ENCODE results near the gene SYT3.

Gene SYT3

GRCh38 chr19:50639121-50640112 is at the start of gene SYT3:
Gene SYT3 (minus strand): TSS chr19:50639881. CDS start chr19:50637411, 2,470 bp downstream.
- DNase-seq = no peak

- no peak for DNase-seq
These were observed 49.1 kb upstream of the SYT3 start for GRCh38 chr19:50688766-50689165.

- DNase-seq = no peak
These were observed 46.8 kb upstream of the SYT3 start for GRCh38 chr19:50686310-50687032.

GRCh38 chr19:50679177-50680125 is 39.8 kb upstream of the SYT3 start:
- peak; percentile 87 for DNase-seq

- DNase-seq = no peak
These were observed 38.6 kb upstream of the SYT3 start for GRCh38 chr19:50678323-50678722.

- no peak for DNase-seq
These were observed 38.0 kb upstream of the SYT3 start for GRCh38 chr19:50677636-50678035.

- DNase-seq = no peak
These were observed 37.0 kb upstream of the SYT3 start for GRCh38 chr19:50676625-50677197.

- DNase-seq = no peak
These were observed 33.4 kb upstream of the SYT3 start for GRCh38 chr19:50673118-50673517.

- DNase-seq = no peak
These were observed 30.4 kb upstream of the SYT3 start for GRCh38 chr19:50670102-50670380.

- DNase-seq = peak; percentile 66
These were observed 29.8 kb upstream of the SYT3 start for GRCh38 chr19:50669302-50670101.

GRCh38 chr19:50668879-50669278 is 29.2 kb upstream of the SYT3 start:
- DNase-seq = no peak

- no peak for DNase-seq
These were observed 28.7 kb upstream of the SYT3 start for GRCh38 chr19:50668416-50668815.

GRCh38 chr19:50667759-50668231 is 28.1 kb upstream of the SYT3 start:
- DNase-seq = no peak

GRCh38 chr19:50667177-50667758 is 27.6 kb upstream of the SYT3 start:
- no peak for DNase-seq

- no peak for DNase-seq
These were observed 26.9 kb upstream of the SYT3 start for GRCh38 chr19:50666346-50667176.

- no peak for DNase-seq
These were observed 24.5 kb upstream of the SYT3 start for GRCh38 chr19:50664204-50664603.

GRCh38 chr19:50663482-50663790 is 23.8 kb upstream of the SYT3 start:
- no peak for DNase-seq

- DNase-seq = no peak
These were observed 23.2 kb upstream of the SYT3 start for GRCh38 chr19:50662651-50663481.

Data from 8988T (cell line).